HG02938 (cell line): Measurements from ENCODE around the gene EML6.

ENCODE experiments used
- ATAC-seq: cut with Tn5 transposase; IDR thresholded peaks from one replicate; pipeline ENCODE4 v1.9.1; 2021; ENCODE audit warnings: mild to moderate bottlenecking, moderate library complexity; ENCODE audit not compliant: unreplicated experiment

Gene EML6

GRCh38 chr2:54902763-54903162 is 179.3 kb downstream of the EML6 start:
- no peak for ATAC-seq

DNA sequence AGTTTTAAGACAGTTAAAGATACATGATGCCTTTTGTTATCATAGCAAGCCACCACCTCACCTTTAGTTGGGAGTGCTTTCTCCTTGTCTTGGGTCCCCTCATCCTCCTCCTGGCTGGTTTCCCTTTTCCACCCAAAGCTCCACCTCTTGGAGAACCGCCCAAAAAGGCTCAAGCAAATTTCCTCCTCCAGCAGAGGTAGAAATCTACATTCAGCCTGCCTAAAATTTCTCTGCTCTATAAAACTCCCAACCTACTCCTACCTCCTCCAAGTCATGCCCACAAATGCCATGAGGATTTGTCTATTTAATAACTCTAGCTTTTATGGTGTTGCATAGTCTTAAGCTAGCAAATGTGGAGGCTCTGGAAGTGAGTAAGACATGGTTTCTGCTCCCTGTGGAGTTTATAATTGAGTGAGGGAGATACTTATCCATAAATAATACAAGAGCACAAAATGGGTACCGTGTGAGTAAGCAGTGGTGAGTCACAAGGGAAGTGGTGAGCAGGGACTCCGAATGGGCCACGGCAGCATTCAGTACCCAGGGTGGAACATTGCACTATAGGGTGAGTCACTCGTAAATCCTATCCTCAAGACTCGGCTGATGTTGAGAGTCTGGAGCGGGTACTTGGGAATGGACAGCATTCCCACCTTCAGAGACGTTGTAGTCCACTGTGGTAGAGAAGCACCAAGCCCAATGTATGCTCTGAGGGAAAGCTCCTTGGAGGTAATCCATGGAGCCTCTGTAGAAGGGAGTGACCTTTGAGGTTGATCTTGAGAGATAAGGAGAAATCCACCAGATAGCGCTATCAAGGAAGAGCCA is 180.5 kb downstream of the EML6 start:
- no peak for ATAC-seq

DNA sequence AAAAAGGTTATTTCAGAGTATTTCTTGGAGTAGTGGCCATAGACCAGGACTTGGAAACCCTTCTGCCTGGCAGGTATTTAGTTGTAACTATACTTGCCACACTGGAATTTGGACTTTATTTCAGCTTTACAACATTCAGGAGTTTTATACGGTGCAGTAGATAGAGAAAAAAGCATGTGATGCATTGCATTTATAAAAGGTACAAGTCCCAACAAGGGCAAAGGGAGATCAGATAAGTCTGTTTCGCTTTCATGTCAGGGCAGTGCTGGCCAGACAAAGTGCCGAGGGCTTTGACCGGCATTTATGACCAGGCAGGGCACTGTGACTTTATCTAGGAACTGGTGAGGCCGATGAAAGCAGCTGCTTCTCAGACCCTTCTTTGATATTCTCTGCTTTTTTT is 181.4 kb downstream of the EML6 start:
- no peak for ATAC-seq

DNA sequence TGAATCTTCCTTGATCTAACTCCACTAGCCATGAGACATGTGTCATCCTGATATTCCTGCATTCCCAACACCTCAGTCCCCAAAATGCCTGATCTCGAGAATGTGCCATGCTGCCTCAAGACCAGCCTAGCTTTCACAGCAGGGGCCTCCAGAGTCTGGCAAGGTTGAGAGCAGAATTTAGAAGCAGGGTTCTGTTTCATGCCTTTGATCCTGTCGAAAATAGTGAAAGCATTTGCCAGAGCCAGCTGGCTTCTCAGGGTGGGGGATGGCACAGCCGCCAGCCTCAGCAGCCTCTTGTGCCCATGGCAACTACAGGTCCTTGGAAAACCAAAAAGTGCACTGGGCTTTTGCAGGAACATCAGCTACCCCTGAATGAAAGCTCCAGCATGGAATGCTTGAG is 183.3 kb downstream of the EML6 start:
- no peak for ATAC-seq

DNA sequence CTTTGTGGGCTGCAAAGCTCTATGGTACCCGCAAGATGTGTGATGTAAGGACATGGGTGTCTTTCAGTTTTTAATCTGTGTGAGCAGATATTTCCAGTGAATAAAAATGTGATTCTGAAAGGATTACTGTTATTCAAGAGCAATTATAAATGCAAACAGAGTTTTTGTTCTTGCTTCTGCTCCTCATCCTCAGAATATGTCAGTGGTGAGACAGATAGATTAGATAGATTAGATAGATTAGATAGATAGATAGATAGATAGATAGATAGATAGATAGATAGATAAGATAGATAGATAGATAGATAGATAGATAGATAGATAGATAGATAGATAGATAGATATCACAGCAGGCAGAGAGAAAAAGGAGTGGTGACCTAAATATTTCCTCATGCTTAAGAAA is 184.2 kb downstream of the EML6 start:
- ATAC-seq: no peak

DNA sequence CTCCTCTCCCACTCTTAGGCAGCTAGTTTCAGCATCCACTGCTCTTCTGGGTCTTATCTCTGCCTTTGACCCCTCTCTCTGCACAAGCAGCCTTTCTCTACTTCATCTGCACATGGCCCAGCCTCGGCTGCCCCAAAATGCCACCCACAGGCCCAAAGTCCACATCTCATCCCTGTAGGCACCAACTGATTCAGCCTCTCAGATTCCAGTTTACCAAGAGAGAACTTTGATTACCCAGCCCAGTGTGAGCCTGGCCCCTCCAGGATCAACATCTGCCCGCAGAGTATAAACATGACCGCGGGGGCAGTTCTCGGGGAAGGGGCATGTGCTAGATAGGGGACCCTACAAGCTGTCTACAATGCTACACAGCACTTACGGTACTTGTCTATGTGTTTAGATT is 185.1 kb downstream of the EML6 start:
- no peak for ATAC-seq

DNA sequence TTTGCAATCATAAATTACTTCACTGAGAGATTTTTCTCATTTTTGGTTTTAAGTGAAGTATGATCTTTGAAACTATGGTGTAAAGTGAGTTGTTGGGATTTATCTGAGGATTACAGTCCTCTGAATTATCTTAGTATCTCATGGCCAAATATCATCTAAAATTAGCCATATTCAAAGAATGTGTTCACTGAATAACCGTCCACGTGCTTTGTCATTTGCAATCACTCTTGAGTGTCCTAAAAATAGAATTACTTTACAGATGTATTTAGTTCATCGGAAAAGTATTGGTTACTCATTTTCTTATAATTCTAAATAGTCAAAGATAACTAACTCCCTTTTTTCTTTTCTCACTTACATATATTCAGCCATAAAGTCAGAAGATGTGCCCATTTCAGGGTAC is 185.5 kb downstream of the EML6 start:
- no peak for ATAC-seq

DNA sequence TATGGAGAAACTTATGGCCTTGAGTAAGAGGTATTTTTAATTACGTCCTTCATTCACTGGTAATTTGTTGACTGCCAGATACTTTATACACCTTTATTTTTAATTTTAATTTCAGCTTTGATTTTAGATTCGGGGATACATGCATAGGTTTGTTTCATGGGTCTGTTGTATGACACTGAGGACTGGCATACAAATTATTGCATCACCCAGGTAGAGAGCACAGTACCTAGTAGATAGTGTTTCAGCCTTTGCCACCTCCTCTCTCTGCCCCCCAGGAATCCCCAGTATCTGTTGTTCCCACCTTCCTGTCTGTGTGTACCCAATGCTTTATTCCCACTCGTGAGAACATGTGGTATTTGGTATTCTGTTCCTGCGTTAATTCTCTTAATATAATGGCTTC is 188.8 kb downstream of the EML6 start:
- ATAC-seq: no peak

- ATAC-seq: no peak
Observed at GRCh38 chr2:54912893-54913292, 189.4 kb downstream of the EML6 start.

DNA sequence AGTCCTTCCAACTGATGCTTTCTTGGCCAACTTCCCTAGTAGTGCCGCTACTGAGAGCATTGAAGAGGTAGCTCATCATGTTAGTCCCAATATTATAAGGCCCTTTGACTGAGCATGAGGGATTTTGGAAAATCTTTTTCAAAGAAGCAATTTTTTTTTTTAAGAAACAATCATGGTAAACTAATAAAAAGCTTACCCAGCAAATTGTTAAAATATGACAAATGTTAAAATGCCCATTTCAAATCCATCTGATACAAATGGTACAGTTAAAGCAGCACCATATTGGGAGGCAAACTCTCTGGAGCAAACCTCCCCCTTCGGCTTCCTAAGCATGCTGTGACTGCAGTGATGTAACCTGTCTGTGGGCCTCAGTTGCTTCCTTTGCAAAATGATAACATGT is 191.2 kb downstream of the EML6 start:
- no peak for ATAC-seq

DNA sequence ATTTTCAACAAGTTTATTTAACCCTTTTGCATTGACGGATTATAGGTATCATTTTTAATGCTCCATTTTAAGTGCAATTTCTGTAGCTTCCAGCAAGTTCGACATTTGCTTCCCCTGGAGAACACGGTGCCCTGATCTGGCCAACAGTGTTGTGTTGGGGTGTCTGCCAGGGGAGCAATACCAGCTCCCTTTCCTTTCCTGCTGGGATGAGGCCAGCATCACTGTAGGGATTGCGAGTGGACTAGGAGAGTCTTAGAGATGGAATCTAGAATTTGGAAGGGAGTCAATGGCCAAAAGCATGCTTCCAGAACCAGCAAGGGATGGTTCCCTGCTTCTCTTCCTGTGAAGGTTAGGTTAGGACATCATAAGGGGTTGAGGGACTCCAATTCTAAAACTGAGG is 191.6 kb downstream of the EML6 start:
- no peak for ATAC-seq

DNA sequence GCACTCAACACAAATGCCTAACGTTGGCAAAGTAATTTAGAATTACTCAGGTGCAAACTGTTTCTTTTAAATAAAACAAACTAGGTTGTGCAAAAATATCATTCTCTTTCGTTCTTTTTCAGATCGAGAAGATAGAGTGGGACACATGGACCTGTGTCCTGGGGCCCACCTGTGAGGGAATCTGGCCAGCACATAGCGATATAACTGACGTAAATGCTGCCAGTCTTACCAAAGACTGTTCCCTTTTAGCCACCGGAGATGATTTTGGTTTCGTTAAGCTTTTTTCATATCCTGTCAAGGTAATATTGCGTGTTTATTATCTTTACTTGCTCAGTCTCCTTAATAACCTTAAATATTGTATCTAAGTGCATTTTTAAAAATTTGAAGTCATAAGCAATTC is 193.2 kb downstream of the EML6 start:
- no peak for ATAC-seq

DNA sequence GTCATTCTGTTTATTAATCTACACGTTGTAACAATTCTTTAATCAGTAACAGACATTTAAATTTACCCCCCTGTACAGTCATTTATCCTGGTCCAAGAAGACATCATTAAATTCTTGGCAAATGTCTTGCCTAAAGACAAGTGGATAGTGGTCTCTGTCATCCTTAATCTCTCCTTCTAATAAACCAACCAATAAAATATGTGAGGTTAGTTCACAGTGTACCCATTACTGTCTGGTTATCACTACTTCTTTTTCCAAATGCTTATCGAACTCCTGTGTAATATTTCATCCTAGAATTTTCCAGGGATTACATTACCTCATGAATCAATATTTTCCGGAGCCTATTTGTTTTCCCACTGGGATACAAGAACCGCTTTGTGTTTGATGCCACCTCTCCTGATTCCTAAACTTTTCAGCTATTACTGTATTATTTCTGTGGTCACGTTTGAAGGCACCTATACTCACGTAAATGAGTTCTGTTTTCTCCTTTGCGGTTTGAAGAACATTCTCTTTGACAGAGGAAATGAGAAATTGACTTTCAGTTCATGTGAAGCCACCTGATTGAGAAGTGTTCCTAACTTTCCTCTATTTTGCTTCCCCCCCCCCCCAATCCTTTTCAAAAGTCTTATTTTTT is 195.3 kb downstream of the EML6 start:
- no peak for ATAC-seq

DNA sequence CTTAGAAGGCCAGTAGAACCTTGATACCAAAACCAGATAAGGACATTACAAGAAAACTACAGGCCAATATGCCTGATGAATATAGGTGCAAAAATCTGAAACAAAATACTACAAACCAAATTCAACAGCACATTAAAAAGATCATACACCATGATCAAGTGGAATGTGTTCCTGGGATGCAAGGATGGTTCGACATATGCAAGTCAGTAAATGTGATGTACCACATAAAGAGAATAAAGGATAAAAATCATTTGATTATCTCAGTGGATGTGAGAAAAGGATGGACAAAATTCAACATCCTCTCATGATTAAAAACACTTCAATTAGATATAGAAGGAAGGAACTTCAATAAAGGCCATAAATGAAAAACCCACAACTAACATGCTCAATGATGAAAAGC is 197.2 kb downstream of the EML6 start:
- ATAC-seq: no peak

DNA sequence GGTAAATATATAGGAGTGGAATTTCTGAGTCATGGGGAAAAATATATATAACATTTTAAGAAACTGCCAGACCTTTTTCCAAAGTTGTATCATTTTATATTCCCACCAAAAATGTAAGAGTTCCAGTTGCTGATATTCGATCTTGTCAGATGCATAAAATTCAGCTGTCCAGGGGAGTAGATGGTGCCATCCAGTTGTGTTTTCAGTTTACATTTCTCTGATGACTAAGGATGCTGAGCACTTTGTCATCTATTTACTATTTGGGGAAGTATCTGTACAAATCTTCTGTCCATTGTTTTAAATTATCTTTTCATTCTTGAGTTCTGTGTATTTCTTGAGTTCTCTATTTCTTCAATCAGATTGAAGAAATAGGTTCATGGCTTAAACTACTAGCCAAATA is 200.7 kb downstream of the EML6 start:
- ATAC-seq: no peak

DNA sequence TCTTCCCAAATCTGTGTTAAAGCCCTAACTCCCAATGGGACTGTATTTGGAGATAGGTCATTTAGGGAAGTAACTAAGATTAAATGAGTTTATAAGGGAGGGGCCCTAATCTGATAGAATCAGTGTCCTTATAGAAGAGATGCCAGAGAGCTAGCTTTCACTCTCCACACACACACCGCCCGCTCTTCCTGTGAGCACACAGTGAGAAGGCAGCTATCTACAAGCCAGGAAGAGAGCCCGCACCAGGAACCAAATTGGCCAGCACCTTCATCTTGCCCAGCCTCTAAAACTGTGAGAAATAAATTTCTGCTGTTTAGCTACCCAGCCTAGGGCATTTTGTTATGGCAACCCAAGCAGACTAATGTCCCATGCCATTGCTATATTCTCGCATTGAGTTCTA is 201.6 kb downstream of the EML6 start:
- no peak for ATAC-seq

DNA sequence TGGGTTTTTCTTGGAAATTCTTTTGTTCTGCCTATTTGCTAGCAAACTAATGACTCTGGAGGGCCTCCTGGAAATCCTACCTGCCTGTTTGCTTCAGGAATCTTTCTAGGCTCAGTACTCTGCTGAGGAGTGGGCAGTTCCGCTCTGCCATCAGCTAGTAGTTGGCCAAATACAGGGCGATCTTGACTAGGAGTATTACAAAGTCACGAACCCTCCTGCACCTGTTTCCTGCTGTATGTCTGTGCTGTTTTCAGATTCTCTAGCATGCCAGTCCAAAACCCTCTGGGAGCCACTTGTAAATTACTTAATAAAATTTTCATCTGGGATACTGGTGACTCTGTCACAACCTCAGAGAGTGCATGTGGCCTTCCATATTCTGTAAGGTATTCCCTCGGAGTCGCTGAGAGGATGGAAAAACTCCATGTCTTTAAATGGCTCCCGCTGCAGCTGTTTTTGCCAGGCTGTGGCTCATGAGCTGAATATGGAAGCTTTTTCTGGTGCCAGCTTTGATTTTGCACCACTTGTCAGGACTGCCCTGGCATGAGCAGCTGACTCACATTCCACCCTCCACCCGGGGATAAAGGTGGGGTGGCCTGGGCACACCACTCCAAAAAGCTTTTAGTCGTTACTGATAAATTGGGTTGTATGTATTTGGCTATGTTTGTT is 203.8 kb downstream of the EML6 start:
- no peak for ATAC-seq

DNA sequence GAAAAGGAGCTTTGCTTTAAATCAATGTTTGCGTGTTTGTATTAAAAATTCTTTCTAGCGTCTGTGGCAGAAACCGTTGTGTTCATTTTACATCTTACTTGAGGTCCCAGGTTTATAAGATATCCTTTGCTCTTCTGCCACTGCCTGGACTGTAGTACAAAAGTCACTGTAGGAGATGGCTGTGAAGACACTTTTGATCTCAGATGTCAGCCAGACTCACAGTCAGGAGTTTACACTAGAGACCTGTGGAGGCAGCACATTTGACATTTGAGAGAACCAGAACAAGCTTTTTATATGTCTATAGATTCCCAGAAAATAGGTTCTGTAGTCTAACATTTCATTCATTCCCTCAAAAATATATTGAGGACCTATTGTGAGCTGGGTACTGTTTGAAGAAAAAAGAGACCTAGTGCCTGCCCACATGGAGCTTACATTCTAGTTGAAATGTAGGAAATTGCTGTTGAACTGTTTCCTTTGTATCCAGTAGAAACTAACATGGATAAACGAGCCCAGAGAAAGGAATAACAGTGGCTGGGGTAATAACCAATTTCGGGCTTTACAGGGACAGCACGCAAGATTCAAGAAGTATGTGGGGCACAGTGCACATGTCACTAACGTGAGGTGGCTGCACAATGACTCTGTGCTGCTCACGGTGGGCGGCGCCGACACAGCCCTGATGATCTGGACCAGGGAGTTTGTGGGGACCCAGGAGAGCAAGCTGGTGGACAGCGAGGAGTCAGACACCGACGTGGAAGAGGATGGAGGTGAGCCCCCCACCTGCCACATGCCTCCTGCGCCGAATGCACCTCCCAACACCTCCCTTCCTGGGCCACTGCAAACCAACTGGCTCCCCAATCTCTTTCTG is 204.5 kb downstream of the EML6 start:
- no peak for ATAC-seq

GRCh38 chr2:54928719-54929118 is 205.3 kb downstream of the EML6 start:
- no peak for ATAC-seq

DNA sequence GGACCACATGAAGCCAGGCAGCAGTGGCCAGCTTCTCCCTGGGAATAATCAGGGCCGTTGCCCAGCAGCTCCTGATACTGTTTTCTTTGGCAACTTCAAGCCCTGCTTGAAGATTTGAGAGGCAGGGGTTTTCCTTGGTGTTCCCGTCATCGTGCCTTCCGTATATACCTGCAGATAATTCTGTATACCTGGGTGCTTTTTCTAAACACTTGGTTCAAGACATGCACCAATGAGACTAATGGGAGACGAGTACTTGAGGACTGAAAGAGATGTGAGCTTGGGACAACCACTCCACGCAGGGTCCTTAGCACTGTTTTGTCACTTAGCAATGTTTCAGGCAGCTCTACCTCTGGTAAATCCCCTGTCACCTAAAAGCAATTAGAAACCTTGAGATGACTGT is 208.0 kb downstream of the EML6 start:
- ATAC-seq: no peak

DNA sequence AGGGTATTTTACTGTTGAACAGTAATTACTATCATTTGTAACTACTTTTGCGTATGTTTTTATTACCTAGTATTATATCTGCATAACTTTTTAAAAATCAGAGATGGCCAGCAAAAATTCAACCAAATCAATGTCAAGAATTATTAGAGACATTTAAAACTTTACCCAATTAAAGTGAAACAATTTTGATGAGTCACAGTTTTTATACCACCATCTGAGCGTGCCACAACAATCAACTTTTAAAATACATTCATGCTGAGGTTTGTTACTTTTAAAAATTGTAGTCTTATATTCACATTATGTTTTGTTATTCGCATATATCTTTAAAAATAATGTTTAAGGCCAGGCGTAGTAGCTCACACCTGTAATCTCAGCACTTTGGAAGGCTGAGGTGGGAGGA is 211.9 kb downstream of the EML6 start:
- no peak for ATAC-seq
